K562 (cell line): ENCODE data around the gene CENPI. TPM values are rescaled to one million over a fixed set of nuclear protein-coding genes. Genes with fewer than 3 reads are reported as not detected.

Experiments
- BCOR ChIP-seq: fragments of 450-650 bp; IDR thresholded peaks from 2 replicates; pipeline ENCODE4 v1.6.1; 2016
- BHLHE40 ChIP-seq: IDR thresholded peaks from 2 replicates; pipeline ENCODE4 v1.6.1; 2011; ENCODE audit warnings: low read length, improper control_type of control experiment
- CBFA2T3 ChIP-seq: fragments of 450-650 bp; IDR thresholded peaks from 2 replicates; pipeline ENCODE4 v1.6.1; 2017
- CCNT2 ChIP-seq: IDR thresholded peaks from 2 replicates; pipeline ENCODE4 v1.6.1; 2011; ENCODE audit warnings: borderline replicate concordance, low read depth, mild to moderate bottlenecking, moderate library complexity, mixed read lengths, low read length; ENCODE audit not compliant: insufficient read length; ENCODE audit errors: extremely low read depth
- EWSR1 ChIP-seq: fragments of 450-650 bp; IDR thresholded peaks from 2 replicates; pipeline ENCODE4 v1.6.1; 2018; ENCODE audit warnings: borderline replicate concordance, mild to moderate bottlenecking, low read depth, moderate library complexity; ENCODE audit not compliant: partially characterized antibody
- FOXK2 ChIP-seq, 2 experiments: fragments of 450-650 bp; IDR thresholded peaks in 1 of 2; conservative IDR thresholded peaks in 1 of 2; 2 replicates each; pipeline ENCODE4 v1.6.1; 2016; ENCODE audit warnings: low read depth in 2 of 2, mild to moderate bottlenecking in 1 of 2
- HMGN3 ChIP-seq: IDR thresholded peaks from 2 replicates; pipeline ENCODE4 v1.6.1; 2011; ENCODE audit warnings: borderline replicate concordance, low read depth, mild to moderate bottlenecking, mixed read lengths, low read length; ENCODE audit not compliant: insufficient read length; ENCODE audit errors: extremely low read depth
- IFI16 ChIP-seq: fragments of 250-450 bp; sonication (Bioruptor Pico); IDR thresholded peaks from 2 replicates; pipeline ENCODE4 v2.1.2; 2022; ENCODE audit warnings: mild to moderate bottlenecking, inconsistent platforms
- KAT8 ChIP-seq: fragments of 450-650 bp; IDR thresholded peaks from 2 replicates; pipeline ENCODE4 v1.6.1; 2016; ENCODE audit warnings: low read depth, mild to moderate bottlenecking
- KDM4B ChIP-seq, 2 experiments: fragments of 450-650 bp in 1 of 2; sonication (generic) in 1 of 2; IDR thresholded peaks; 2 replicates each; pipeline ENCODE4 v1.6.1; 2016 to 2017; ENCODE audit warnings: borderline replicate concordance in 2 of 2, antibody characterized with exemption in 1 of 2, low read depth in 1 of 2, mild to moderate bottlenecking in 1 of 2
- MAZ ChIP-seq, 2 experiments: fragments of 450-650 bp in 1 of 2; sonication (generic) in 1 of 2; formaldehyde crosslinking; IDR thresholded peaks in 1 of 2; conservative IDR thresholded peaks in 1 of 2; 2 replicates each; pipeline versions ENCODE4 v1.4.0 to v1.5.0; 2020; ENCODE audit warnings: mild to moderate bottlenecking in 1 of 2, missing genetic modification reagents in 1 of 2
- NFIC ChIP-seq: fragments of 450-650 bp; IDR thresholded peaks from 2 replicates; pipeline ENCODE4 v1.6.1; 2017; ENCODE audit warnings: mild to moderate bottlenecking, inconsistent platforms
- PHF21A ChIP-seq: fragments of 450-650 bp; IDR thresholded peaks from 2 replicates; pipeline ENCODE4 v1.6.1; 2017; ENCODE audit warnings: low read depth, borderline replicate concordance
- PHTF2 ChIP-seq: fragments of 250-450 bp; sonication (Bioruptor Pico); IDR thresholded peaks from 2 replicates; pipeline ENCODE4 v1.5.0; 2021; ENCODE audit warnings: mild to moderate bottlenecking
- PYGO2 ChIP-seq: fragments of 450-650 bp; IDR thresholded peaks from 2 replicates; pipeline ENCODE4 v1.6.1; 2016; ENCODE audit warnings: mild to moderate bottlenecking, missing genetic modification characterization, moderate library complexity, missing compliant biosample characterization
- SMARCE1 ChIP-seq: fragments of 450-650 bp; IDR thresholded peaks from 2 replicates; pipeline ENCODE4 v1.7.1; 2016; ENCODE audit warnings: mild to moderate bottlenecking
- WHSC1 ChIP-seq: IDR thresholded peaks from one replicate; pipeline ENCODE4 v1.6.1; 2012; ENCODE audit warnings: low read length, control low read depth, inconsistent platforms
- ZBTB7A ChIP-seq: IDR thresholded peaks from 2 replicates; pipeline ENCODE4 v1.6.1; 2011; ENCODE audit warnings: low read depth, mild to moderate bottlenecking, low read length, moderate library complexity, borderline replicate concordance; ENCODE audit not compliant: control insufficient read depth
- ZBTB8A ChIP-seq: fragments of 450-650 bp; IDR thresholded peaks from 2 replicates; pipeline ENCODE4 v1.6.1; 2018; ENCODE audit warnings: mild to moderate bottlenecking, moderate library complexity; ENCODE audit not compliant: partially characterized antibody
- ZNF174 ChIP-seq: fragments of 250-450 bp; sonication (Bioruptor Pico); IDR thresholded peaks from 2 replicates; pipeline ENCODE4 v1.4.0; 2020; ENCODE audit warnings: mild to moderate bottlenecking
- ZNF274 ChIP-seq: IDR thresholded peaks from 2 replicates; pipeline ENCODE4 v1.6.1; 2011; ENCODE audit warnings: low read depth, mild to moderate bottlenecking, low read length, moderate library complexity, borderline replicate concordance
- ZNF436 ChIP-seq: fragments of 250-450, 450-650 bp; sonication (Bioruptor Pico); formaldehyde crosslinking; IDR thresholded peaks from 2 replicates; pipeline ENCODE4 v1.7.0; 2020; ENCODE audit warnings: mild to moderate bottlenecking
- ZNF699 ChIP-seq: fragments of 250-450 bp; sonication (Bioruptor Pico); IDR thresholded peaks from 2 replicates; pipeline ENCODE4 v1.8.0; 2021; ENCODE audit warnings: mild to moderate bottlenecking, moderate library complexity; ENCODE audit not compliant: insufficient replicate concordance
- ZNF766 ChIP-seq: fragments of 200-800 bp; sonication (Bioruptor generic); conservative IDR thresholded peaks from 2 replicates; pipeline ENCODE4 v1.6.1; 2016; ENCODE audit warnings: missing genetic modification characterization, missing compliant biosample characterization
- polyA plus RNA-seq, 8 experiments: library from polyadenylated mRNA; depleted of rRNA in 4 of 8; stranded (reverse) in 5 of 8; unstranded in 3 of 8; fragments of >200 nt; fragmentation: Nextera tagmentation in 2 of 8; fragmentation: Illumina TruSeq in 1 of 8; extraction: Ambion mirVana in 2 of 8; extraction: Trizol in 1 of 8; gene quantifications; 2 replicates each; pipeline versions ENCODE4 v1.2.1 to v1.2.3, GENCODE V29; 2011 to 2014; ENCODE audit warnings: inconsistent platforms in 1 of 8, missing spikeins in 1 of 8
- total RNA-seq, 7 experiments: library from RNA; depleted of rRNA in 6 of 7; stranded (reverse); fragments of >200 nt in 6 of 7; fragmentation: Illumina TruSeq in 2 of 7; extraction: Trizol in 2 of 7; gene quantifications; 2 replicates each; pipeline versions ENCODE4 v1.2.1 to v1.2.3, GENCODE V29; 2011 to 2021; ENCODE audit warnings: low replicate concordance in 1 of 7
- TF ChIP-seq, protein P1 (sequence below): fragments of 250-450 bp; sonication (Bioruptor Pico); IDR thresholded peaks from 2 replicates; pipeline ENCODE4 v1.8.0; 2021; ENCODE audit warnings: borderline replicate concordance, mild to moderate bottlenecking, moderate library complexity; ENCODE audit not compliant: poor library complexity, severe bottlenecking
- TF ChIP-seq, protein P2 (sequence below): fragments of 450-650 bp; formaldehyde crosslinking; IDR thresholded peaks from 2 replicates; pipeline ENCODE4 v1.4.0; 2020; ENCODE audit warnings: mild to moderate bottlenecking
- TF ChIP-seq, protein P3 (sequence below): fragments of 250-450 bp; sonication (Bioruptor Pico); IDR thresholded peaks from 2 replicates; pipeline ENCODE4 v1.4.0; 2020; ENCODE audit warnings: mild to moderate bottlenecking, moderate library complexity

The CENPI gene
- total and polyA plus RNA-seq, 9 of the 15 experiments (the other 6 are each of a cell fraction or from before 2014, with no cell fraction given) = 6.6 to 23.5 (median 14.9) TPM

DNA sequence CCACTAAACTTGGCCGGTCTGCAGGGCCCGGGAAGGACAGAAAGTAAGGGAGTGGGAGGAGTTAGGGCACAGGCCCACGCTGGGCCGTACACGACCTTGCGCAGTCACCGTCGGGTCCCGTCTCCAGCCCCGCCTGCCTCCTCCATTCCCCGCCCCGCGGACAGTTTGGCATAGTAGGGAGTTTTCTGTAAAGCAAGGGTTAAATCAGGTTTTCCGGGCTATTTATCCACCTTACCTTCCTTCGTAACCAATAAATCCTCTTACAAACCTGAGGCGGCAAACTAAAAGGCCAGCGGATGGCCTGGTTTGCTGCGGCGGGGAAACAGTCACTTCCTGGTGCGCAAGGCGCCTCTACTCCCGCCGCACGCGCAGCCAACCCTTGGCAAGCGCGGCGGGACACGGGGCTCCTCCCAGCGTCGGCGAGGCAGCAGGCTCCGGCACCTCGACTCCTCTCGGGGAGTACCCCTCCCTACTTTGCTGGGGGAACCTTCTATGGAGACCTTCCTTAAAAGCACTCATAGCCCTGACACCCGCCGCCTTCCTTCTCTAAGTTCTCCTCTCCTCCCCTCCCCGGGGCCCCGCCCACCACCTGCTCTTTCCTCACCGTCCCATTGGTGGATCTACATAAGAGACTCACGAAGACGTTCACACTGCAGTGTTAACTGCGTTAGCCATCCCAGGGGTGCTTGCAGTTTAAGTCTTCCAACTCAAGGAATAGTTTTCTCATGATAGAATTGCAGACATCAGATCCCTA, 46.3 kb upstream of the CENPI start, which contains the start of gene TRMT2B (continued):
- TF ChIP-seq ZNF766 (CRISPR knock-in tag) (no peak), HMGN3 (peak; percentile 63), NFIC (no peak), ZBTB8A (no peak), ZNF436 (CRISPR knock-in tag) (no peak), KDM4B (IDR thresholded peaks at IDR 0.05; ENCODE audit: borderline replicate concordance in 2 of 2, low read depth in 1 of 2) (no peak), ZNF274 (no peak), EWSR1 (no peak), PHTF2 (CRISPR knock-in tag) (no peak), SMARCE1 (no peak), ZNF699 (no peak), PYGO2 (tag) (no peak), CBFA2T3 (no peak), PHF21A (no peak), ZBTB7A (no peak), CCNT2 (peak; percentile 39), BHLHE40 (peak; percentile 45), FOXK2 (conservative IDR thresholded peaks at IDR 0.05 in 1 of 2, IDR thresholded peaks at IDR 0.05 in 1 of 2; ENCODE audit: low read depth in 2 of 2) (peak in 1 of 2 experiments; percentile 29; a peak in 1 of 4 replicates), IFI16 (CRISPR knock-in tag) (no peak), BCOR (no peak), KAT8 (no peak), MAZ (CRISPR knock-in tag; conservative IDR thresholded peaks at IDR 0.05 in 1 of 2, IDR thresholded peaks at IDR 0.05 in 1 of 2) (peak in 1 of 2 experiments; percentile 66; a peak in 2 of 4 replicates), ZNF174 (CRISPR knock-in tag) (no peak), WHSC1 (no peak)
- TF ChIP-seq, protein P1, sequence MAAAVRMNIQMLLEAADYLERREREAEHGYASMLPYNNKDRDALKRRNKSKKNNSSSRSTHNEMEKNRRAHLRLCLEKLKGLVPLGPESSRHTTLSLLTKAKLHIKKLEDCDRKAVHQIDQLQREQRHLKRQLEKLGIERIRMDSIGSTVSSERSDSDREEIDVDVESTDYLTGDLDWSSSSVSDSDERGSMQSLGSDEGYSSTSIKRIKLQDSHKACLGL = no peak
- TF ChIP-seq, protein P2, sequence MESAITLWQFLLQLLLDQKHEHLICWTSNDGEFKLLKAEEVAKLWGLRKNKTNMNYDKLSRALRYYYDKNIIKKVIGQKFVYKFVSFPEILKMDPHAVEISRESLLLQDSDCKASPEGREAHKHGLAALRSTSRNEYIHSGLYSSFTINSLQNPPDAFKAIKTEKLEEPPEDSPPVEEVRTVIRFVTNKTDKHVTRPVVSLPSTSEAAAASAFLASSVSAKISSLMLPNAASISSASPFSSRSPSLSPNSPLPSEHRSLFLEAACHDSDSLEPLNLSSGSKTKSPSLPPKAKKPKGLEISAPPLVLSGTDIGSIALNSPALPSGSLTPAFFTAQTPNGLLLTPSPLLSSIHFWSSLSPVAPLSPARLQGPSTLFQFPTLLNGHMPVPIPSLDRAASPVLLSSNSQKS (CRISPR knock-in tag) = no peak
- TF ChIP-seq, protein P3, sequence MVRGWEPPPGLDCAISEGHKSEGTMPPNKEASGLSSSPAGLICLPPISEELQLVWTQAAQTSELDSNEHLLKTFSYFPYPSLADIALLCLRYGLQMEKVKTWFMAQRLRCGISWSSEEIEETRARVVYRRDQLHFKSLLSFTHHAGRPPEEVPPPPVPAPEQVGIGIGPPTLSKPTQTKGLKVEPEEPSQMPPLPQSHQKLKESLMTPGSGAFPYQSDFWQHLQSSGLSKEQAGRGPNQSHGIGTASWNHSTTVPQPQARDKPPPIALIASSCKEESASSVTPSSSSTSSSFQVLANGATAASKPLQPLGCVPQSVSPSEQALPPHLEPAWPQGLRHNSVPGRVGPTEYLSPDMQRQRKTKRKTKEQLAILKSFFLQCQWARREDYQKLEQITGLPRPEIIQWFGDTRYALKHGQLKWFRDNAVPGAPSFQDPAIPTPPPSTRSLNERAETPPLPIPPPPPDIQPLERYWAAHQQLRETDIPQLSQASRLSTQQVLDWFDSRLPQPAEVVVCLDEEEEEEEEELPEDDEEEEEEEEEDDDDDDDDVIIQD (CRISPR knock-in tag) = no peak
